Activated naive CD4-positive, alpha-beta T cell treated with anti-CD3 and anti-CD28 coated beads for 36 hours (primary cell): ENCODE results near the gene ARHGAP28. TPM values are rescaled to one million over a fixed set of nuclear protein-coding genes. Genes with fewer than 3 reads are reported as not detected.

Experiments used
- CTCF ChIA-PET: fragments of 350-600 bp; sonication (Branson Sonifier 250); formaldehyde crosslinking; loops from one replicate; lab custom pipeline; 2021; ENCODE audit warnings: antibody characterized with exemption; lab: Charles Lee
- DNase-seq: peaks from one replicate; pipeline ENCODE4 v3.0.0-alpha.2; 2020
- H3K27ac Mint-ChIP-seq: one replicate; pipeline ENCODE4 v1.8.0; 2021; ENCODE audit warnings: mild to moderate bottlenecking, mixed read lengths
- H3K27me3 Mint-ChIP-seq: one replicate; pipeline ENCODE4 v1.8.0; 2021; ENCODE audit warnings: low read depth, mixed read lengths
- H3K36me3 Mint-ChIP-seq: one replicate; pipeline ENCODE4 v1.8.0; 2021; ENCODE audit warnings: low read depth, mixed read lengths
- H3K4me1 Mint-ChIP-seq: one replicate; pipeline ENCODE4 v1.8.0; 2021; ENCODE audit warnings: low read depth, mixed read lengths
- H3K4me3 Mint-ChIP-seq: one replicate; pipeline ENCODE4 v1.8.0; 2021; ENCODE audit warnings: mild to moderate bottlenecking, moderate library complexity, mixed read lengths
- H3K9me3 Mint-ChIP-seq: one replicate; pipeline ENCODE4 v1.8.0; 2021; ENCODE audit warnings: mixed read lengths
- intact Hi-C: fragments of 100-400 bp; cut with micrococcal nuclease; formaldehyde crosslinking; loops from one replicate; pipeline ENCODE4 v1.15.1; 2023
- total RNA-seq, 2 experiments: library from RNA; stranded (reverse); gene quantifications; one replicate each; pipeline ENCODE4 v1.2.3, GENCODE V29; 2021

The ARHGAP28 gene
- total RNA-seq, 2 experiments from 2014 or later, result not detected

- Mint-ChIP-seq H3K4me3 (no peak overlapping the region), H3K9me3 (no peaks in the 10 kb centered on the region), H3K27me3 (no peaks in the 10 kb centered on the region), H3K36me3 (no peaks in the 10 kb centered on the region), H3K27ac (no peak overlapping the region), H3K4me1 (no peaks in the 10 kb centered on the region)
- CTCF ChIA-PET, result interaction anchor here (1.1 kb wide), 1 partner anchor 14 kb away, joined by 4 read pairs; no protein-coding TSS in a partner anchor
- DNase-seq, result no peak
- intact Hi-C loops, result no loop called here
These were observed 28.4 kb downstream of the ARHGAP28 start for GRCh38 chr18:6757931-6758330.

GRCh38 chr18:6759579-6759978 lies 30.1 kb downstream of the ARHGAP28 start:
- Mint-ChIP-seq H3K4me3 (no peak overlapping the region), H3K4me1 (no peaks in the 10 kb centered on the region), H3K27me3 (no peaks in the 10 kb centered on the region), H3K9me3 (no peaks in the 10 kb centered on the region), H3K27ac (no peak overlapping the region), H3K36me3 (no peaks in the 10 kb centered on the region)
- CTCF ChIA-PET, result no interaction called here
- DNase-seq, result no peak
- intact Hi-C loops, result no loop called here

- Mint-ChIP-seq H3K27me3 (no peaks in the 10 kb centered on the region), H3K27ac (no peak overlapping the region), H3K9me3 (peaks cover 9% of the 10 kb centered on the region), H3K4me3 (no peak overlapping the region), H3K4me1 (no peaks in the 10 kb centered on the region), H3K36me3 (no peaks in the 10 kb centered on the region)
- CTCF ChIA-PET, result no interaction called here
- DNase-seq, result no peak
- intact Hi-C loops, result no loop called here
These were observed 34.0 kb downstream of the ARHGAP28 start for GRCh38 chr18:6763524-6763923.

GRCh38 chr18:6764382-6764781 lies 34.9 kb downstream of the ARHGAP28 start:
- Mint-ChIP-seq H3K4me3 (no peak overlapping the region), H3K27ac (no peak overlapping the region), H3K27me3 (no peaks in the 10 kb centered on the region), H3K9me3 (peaks cover 9% of the 10 kb centered on the region), H3K36me3 (no peaks in the 10 kb centered on the region), H3K4me1 (no peaks in the 10 kb centered on the region)
- intact Hi-C loops, result no loop called here
- CTCF ChIA-PET, result no interaction called here
- no peak for DNase-seq

- no peaks in the 10 kb centered on the region for H3K36me3 Mint-ChIP-seq
- peaks cover 3% of the 10 kb centered on the region for H3K9me3 Mint-ChIP-seq
- DNase-seq, result no peak
- no peak overlapping the region for H3K27ac Mint-ChIP-seq
- CTCF ChIA-PET, result no interaction called here
- peaks cover 1% of the 10 kb centered on the region for H3K27me3 Mint-ChIP-seq
- H3K4me1 Mint-ChIP-seq, result no peaks in the 10 kb centered on the region
- intact Hi-C loops, result no loop called here
- H3K4me3 Mint-ChIP-seq, result no peak overlapping the region
These were observed 44.3 kb downstream of the ARHGAP28 start for GRCh38 chr18:6773777-6774176.

GRCh38 chr18:6775237-6775636 lies 45.7 kb downstream of the ARHGAP28 start:
- no peak for DNase-seq
- CTCF ChIA-PET, result interaction anchor here (0.7 kb wide), 1 partner anchor 197 kb away, joined by 3 read pairs; no protein-coding TSS in a partner anchor
- Mint-ChIP-seq H3K9me3 (peaks cover 3% of the 10 kb centered on the region), H3K4me3 (no peak overlapping the region), H3K36me3 (no peaks in the 10 kb centered on the region), H3K4me1 (no peaks in the 10 kb centered on the region), H3K27ac (no peak overlapping the region), H3K27me3 (peaks cover 1% of the 10 kb centered on the region)
- intact Hi-C loops, result no loop called here

- CTCF ChIA-PET, result interaction anchor here (0.7 kb wide), 1 partner anchor 197 kb away, joined by 3 read pairs; no protein-coding TSS in a partner anchor
- intact Hi-C loops, result no loop called here
- no peak overlapping the region for H3K27ac Mint-ChIP-seq
- no peak overlapping the region for H3K4me3 Mint-ChIP-seq
- peaks cover 1% of the 10 kb centered on the region for H3K27me3 Mint-ChIP-seq
- no peaks in the 10 kb centered on the region for H3K36me3 Mint-ChIP-seq
- H3K4me1 Mint-ChIP-seq, result no peaks in the 10 kb centered on the region
- H3K9me3 Mint-ChIP-seq, result peaks cover 3% of the 10 kb centered on the region
- DNase-seq, result no peak
These were observed 46.2 kb downstream of the ARHGAP28 start for GRCh38 chr18:6775702-6776101.

- no peak for DNase-seq
- Mint-ChIP-seq H3K27me3 (peaks cover 1% of the 10 kb centered on the region), H3K27ac (no peak overlapping the region), H3K4me3 (no peak overlapping the region), H3K9me3 (peaks cover 3% of the 10 kb centered on the region), H3K36me3 (no peaks in the 10 kb centered on the region), H3K4me1 (no peaks in the 10 kb centered on the region)
- CTCF ChIA-PET, result interaction anchor here (0.7 kb wide), 1 partner anchor 196 kb away, joined by 3 read pairs; no protein-coding TSS in a partner anchor
- intact Hi-C loops, result no loop called here
These were observed 46.7 kb downstream of the ARHGAP28 start for GRCh38 chr18:6776188-6776587.

- H3K4me3 Mint-ChIP-seq, result no peak overlapping the region
- H3K27ac Mint-ChIP-seq, result no peak overlapping the region
- peaks cover 1% of the 10 kb centered on the region for H3K27me3 Mint-ChIP-seq
- CTCF ChIA-PET, result no interaction called here
- H3K36me3 Mint-ChIP-seq, result no peaks in the 10 kb centered on the region
- DNase-seq, result no peak
- H3K9me3 Mint-ChIP-seq, result peaks cover 3% of the 10 kb centered on the region
- intact Hi-C loops, result no loop called here
- no peaks in the 10 kb centered on the region for H3K4me1 Mint-ChIP-seq
These were observed 48.0 kb downstream of the ARHGAP28 start for GRCh38 chr18:6777509-6777908.

GRCh38 chr18:6778459-6779247 lies 49.1 kb downstream of the ARHGAP28 start:
- H3K9me3 Mint-ChIP-seq, result peaks cover 3% of the 10 kb centered on the region
- H3K4me1 Mint-ChIP-seq, result no peaks in the 10 kb centered on the region
- peaks cover 1% of the 10 kb centered on the region for H3K27me3 Mint-ChIP-seq
- CTCF ChIA-PET, result no interaction called here
- H3K27ac Mint-ChIP-seq, result no peak overlapping the region
- H3K4me3 Mint-ChIP-seq, result no peak overlapping the region
- no peaks in the 10 kb centered on the region for H3K36me3 Mint-ChIP-seq
- DNase-seq, result no peak
- intact Hi-C loops, result no loop called here

- Mint-ChIP-seq H3K9me3 (peaks cover 3% of the 10 kb centered on the region), H3K36me3 (no peaks in the 10 kb centered on the region), H3K4me1 (no peaks in the 10 kb centered on the region), H3K4me3 (no peak overlapping the region), H3K27ac (no peak overlapping the region), H3K27me3 (no peaks in the 10 kb centered on the region)
- no peak for DNase-seq
- CTCF ChIA-PET, result no interaction called here
- intact Hi-C loops, result no loop called here
These were observed 51.7 kb downstream of the ARHGAP28 start for GRCh38 chr18:6781142-6781714.

- H3K27ac Mint-ChIP-seq, result no peak overlapping the region
- H3K36me3 Mint-ChIP-seq, result no peaks in the 10 kb centered on the region
- CTCF ChIA-PET, result interaction anchor here (0.6 kb wide), 1 partner anchor 907 kb away, joined by 4 read pairs; no protein-coding TSS in a partner anchor
- no peaks in the 10 kb centered on the region for H3K4me1 Mint-ChIP-seq
- H3K4me3 Mint-ChIP-seq, result no peak overlapping the region
- DNase-seq, result no peak
- intact Hi-C loops, result no loop called here
- no peaks in the 10 kb centered on the region for H3K9me3 Mint-ChIP-seq
- no peaks in the 10 kb centered on the region for H3K27me3 Mint-ChIP-seq
These were observed 52.3 kb downstream of the ARHGAP28 start for GRCh38 chr18:6781796-6782195.

- Mint-ChIP-seq H3K4me3 (no peak overlapping the region), H3K36me3 (no peaks in the 10 kb centered on the region), H3K4me1 (no peaks in the 10 kb centered on the region), H3K9me3 (peaks cover under 1% of the 10 kb centered on the region), H3K27me3 (no peaks in the 10 kb centered on the region), H3K27ac (no peak overlapping the region)
- CTCF ChIA-PET, result interaction anchor here (0.9 kb wide), 1 partner anchor 13 kb away, joined by 3 read pairs; no protein-coding TSS in a partner anchor
- no peak for DNase-seq
- intact Hi-C loops, result no loop called here
These were observed 53.3 kb downstream of the ARHGAP28 start for GRCh38 chr18:6782861-6783260.
